ENCODE results near the gene GNG12.

Gene GNG12

DNA sequence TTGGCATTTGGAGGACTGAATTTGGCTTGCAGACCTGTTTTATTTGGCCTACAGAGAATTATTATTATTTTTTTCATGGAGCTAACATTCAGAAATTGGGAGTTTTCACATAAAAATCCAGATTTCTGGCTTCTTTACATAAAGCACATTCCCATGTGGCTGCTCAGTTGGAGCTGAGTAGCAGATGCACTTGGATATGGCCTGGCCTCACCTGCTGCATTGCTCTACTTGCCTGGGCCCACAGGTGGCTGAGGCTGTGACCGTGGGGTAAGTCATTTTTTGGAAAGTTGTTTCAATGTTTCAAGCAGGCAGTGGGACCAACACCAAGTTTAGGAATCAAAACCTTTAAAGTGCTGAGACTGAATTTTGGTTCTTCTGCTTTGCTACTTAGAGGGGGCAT, 91.5 kb downstream of the GNG12 start:
- CTCF ChIA-PET: interaction anchor here (0.7 to 1.2 kb wide), 2 partner anchors 31 to 207 kb away, joined by 3 to 4 read pairs; no protein-coding TSS in a partner anchor
- DNase-seq (ENCODE audit: low spot score): no peak
- H3K27ac ChIP-seq: no peak overlapping the region
- no peak for TF ChIP-seq CTCF (conservative IDR thresholded peaks at IDR 0.05; ENCODE audit: low read depth)
- POLR2A ChIA-PET (ENCODE audit: low non-redundant PET): no interaction called here

- DNase-seq (ENCODE audit: low spot score): no peak
- no peak overlapping the region for H3K27ac ChIP-seq
- CTCF ChIA-PET: no interaction called here
- POLR2A ChIA-PET (ENCODE audit: low non-redundant PET): no interaction called here
- TF ChIP-seq CTCF (conservative IDR thresholded peaks at IDR 0.05; ENCODE audit: low read depth): no peak
Observed at GRCh38 chr1:67741121-67741520, 92.1 kb downstream of the GNG12 start.

DNA sequence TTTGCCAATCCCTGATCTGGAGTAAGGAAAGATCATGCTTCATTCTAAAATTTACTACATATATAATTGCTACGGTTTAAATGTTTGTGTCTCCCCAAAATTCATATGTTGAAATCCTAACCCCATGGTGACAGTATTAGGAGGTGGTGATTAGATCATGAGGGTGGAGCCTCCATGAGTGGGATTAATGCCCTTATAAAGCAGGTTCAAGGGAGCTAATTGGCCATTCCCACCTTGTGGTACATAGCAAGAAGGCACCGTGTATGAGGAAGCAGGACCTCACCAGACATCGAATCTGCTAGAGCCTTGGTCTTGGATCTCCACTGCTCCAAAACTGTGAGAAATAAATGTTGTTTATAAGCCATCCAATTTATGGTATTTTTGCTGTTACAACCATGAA, 92.7 kb downstream of the GNG12 start:
- DNase-seq (ENCODE audit: low spot score): no peak
- ChIA-PET CTCF (no interaction called here), POLR2A (ENCODE audit: low non-redundant PET) (no interaction called here)
- no peak overlapping the region for H3K27ac ChIP-seq
- no peak for TF ChIP-seq CTCF (conservative IDR thresholded peaks at IDR 0.05; ENCODE audit: low read depth)

DNA sequence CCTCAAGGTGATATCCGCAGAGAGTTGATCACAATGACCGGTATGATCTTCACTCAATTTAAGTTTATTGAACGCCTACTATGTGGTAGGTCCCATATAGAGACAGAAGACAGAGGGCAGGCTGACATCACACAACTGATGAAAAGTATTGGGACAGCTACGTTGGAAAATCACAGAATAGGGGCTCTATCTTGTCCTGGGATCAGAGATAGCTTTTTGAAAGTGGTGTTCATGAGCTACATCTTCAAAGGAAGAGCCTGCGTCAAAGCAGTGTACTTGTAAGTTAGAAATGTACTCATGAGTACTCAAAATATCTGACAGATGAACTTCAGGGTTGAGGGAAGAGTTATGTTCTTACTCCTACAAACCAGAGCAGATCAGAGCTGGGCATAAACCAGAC, 93.9 kb downstream of the GNG12 start:
- TF ChIP-seq CTCF (conservative IDR thresholded peaks at IDR 0.05; ENCODE audit: low read depth): no peak
- DNase-seq (ENCODE audit: low spot score): no peak
- no peak overlapping the region for H3K27ac ChIP-seq
- CTCF ChIA-PET: interaction anchor here (0.5 kb wide), 1 partner anchor 384 kb away, joined by 3 read pairs; no protein-coding TSS in a partner anchor
- POLR2A ChIA-PET (ENCODE audit: low non-redundant PET): no interaction called here

GRCh38 chr1:67738401-67738800, 94.9 kb downstream of the GNG12 start:
- TF ChIP-seq CTCF (conservative IDR thresholded peaks at IDR 0.05; ENCODE audit: low read depth): no peak
- CTCF ChIA-PET: interaction anchor here (0.5 to 0.6 kb wide), 2 partner anchors 20 to 311 kb away, joined by 3 to 5 read pairs; no protein-coding TSS in a partner anchor
- POLR2A ChIA-PET (ENCODE audit: low non-redundant PET): no interaction called here
- no peak for DNase-seq (ENCODE audit: low spot score)
- peak overlapping the region; percentile 67 for H3K27ac ChIP-seq

DNA sequence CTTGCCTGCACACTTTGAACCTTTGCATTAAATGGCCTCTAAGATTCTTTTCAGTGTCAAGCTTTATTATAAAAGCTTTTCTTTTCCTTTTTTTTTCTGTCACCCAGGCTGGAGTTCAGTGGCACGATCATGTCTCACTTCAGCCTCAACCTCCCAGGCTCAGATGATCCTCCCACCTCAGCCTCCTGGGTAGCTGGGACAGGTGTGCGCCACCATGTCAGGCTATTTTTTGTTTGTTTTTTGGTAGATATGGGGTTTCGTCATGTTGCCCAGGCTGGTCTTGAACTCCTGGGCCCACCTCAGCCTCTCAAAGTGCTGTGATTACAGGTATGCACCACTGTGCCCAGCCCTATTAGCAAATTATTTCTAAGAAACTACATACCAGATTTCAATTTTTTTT, 95.4 kb downstream of the GNG12 start:
- POLR2A ChIA-PET (ENCODE audit: low non-redundant PET): no interaction called here
- DNase-seq (ENCODE audit: low spot score): no peak
- H3K27ac ChIP-seq: 0 out of 2 replicates have a peak overlapping the region, but pooled peaks have one; percentile 42
- no peak for TF ChIP-seq CTCF (conservative IDR thresholded peaks at IDR 0.05; ENCODE audit: low read depth)
- CTCF ChIA-PET: interaction anchor here (0.5 to 0.9 kb wide), 4 partner anchors 14 to 312 kb away, joined by 3 to 5 read pairs (median 4); no protein-coding TSS in a partner anchor

Data from RWPE1 (cell line).